H4 (cell line): ENCODE results near the gene CFAP44. TPM values are rescaled to one million over a fixed set of nuclear protein-coding genes. Genes with fewer than 3 reads are reported as not detected.

Source experiments
- total RNA-seq: library from RNA; depleted of rRNA; stranded (reverse); fragments of >200 nt; shearing (Covaris generic); gene quantifications from 2 replicates; pipeline ENCODE4 v1.2.3, GENCODE V29; 2014; rRNA removed

The CFAP44 gene
- total RNA-seq, 1 experiment from 2014 or later, result 0.91 TPM

Other genes with a start within 250 kb of the CFAP44 start
- 3.7 and 8.0 TPM in 2 replicates for gene BOC, start 229.9 kb downstream of the CFAP44 start, total RNA-seq
- 9.5 and 18.9 TPM in 2 replicates for gene SPICE1, start 73.7 kb upstream of the CFAP44 start, total RNA-seq
- not detected in 2 replicates for gene SIDT1, start 91.1 kb upstream of the CFAP44 start, total RNA-seq